ENCODE data around the gene DRICH1. TPM values are rescaled to one million over a fixed set of nuclear protein-coding genes. Genes with fewer than 3 reads are reported as not detected.
"Not testable (repeated sequence)": the region's sequence is repeated elsewhere in the genome, so short reads cannot be mapped to it uniquely, and the experiment has no call there.

Gene DRICH1
- total RNA-seq, 2 experiments from 2014 or later, result 0.36 to 0.62 TPM

GRCh38 chr22:23671387-23671786, 39.3 kb upstream of the DRICH1 start:
- H3K27ac Mint-ChIP-seq; DNase-seq; POLR2A ChIA-PET; H3K9me3 Mint-ChIP-seq; H3K27me3 Mint-ChIP-seq; H3K4me3 Mint-ChIP-seq; intact Hi-C loops (cut with micrococcal nuclease); H3K4me1 Mint-ChIP-seq (ENCODE audit: low read depth); CTCF ChIA-PET; H3K36me3 Mint-ChIP-seq: not testable (repeated sequence)

GRCh38 chr22:23670378-23671295, 38.5 kb upstream of the DRICH1 start:
- ChIA-PET CTCF (no interaction called here), POLR2A (no interaction called here)
- Mint-ChIP-seq H3K4me1 (ENCODE audit: low read depth) (no peaks in the 10 kb centered on the region), H3K36me3 (peaks cover 5% of the 10 kb centered on the region), H3K9me3 (no peaks in the 10 kb centered on the region), H3K27me3 (no peaks in the 10 kb centered on the region), H3K4me3 (no peak overlapping the region), H3K27ac (no peak overlapping the region)
- intact Hi-C loops (cut with micrococcal nuclease), result no loop called here
- DNase-seq, result no peak

- H3K9me3 Mint-ChIP-seq; DNase-seq; H3K4me3 Mint-ChIP-seq; intact Hi-C loops (cut with micrococcal nuclease); H3K27me3 Mint-ChIP-seq; H3K27ac Mint-ChIP-seq; CTCF ChIA-PET; H3K4me1 Mint-ChIP-seq (ENCODE audit: low read depth); POLR2A ChIA-PET: not testable (repeated sequence)
- peaks cover 19% of the 10 kb centered on the region for H3K36me3 Mint-ChIP-seq
Observed at GRCh38 chr22:23660381-23660780, 28.3 kb upstream of the DRICH1 start.

- Mint-ChIP-seq H3K36me3 (peaks cover 9% of the 10 kb centered on the region), H3K4me1 (ENCODE audit: low read depth) (no peaks in the 10 kb centered on the region), H3K9me3 (no peaks in the 10 kb centered on the region), H3K27ac (no peak overlapping the region), H3K4me3 (no peak overlapping the region), H3K27me3 (no peaks in the 10 kb centered on the region)
- CTCF ChIA-PET, result no interaction called here
- no peak for DNase-seq
- intact Hi-C loops (cut with micrococcal nuclease), result no loop called here
- POLR2A ChIA-PET, result no interaction called here
Observed at GRCh38 chr22:23657727-23658126, 25.6 kb upstream of the DRICH1 start.

- POLR2A ChIA-PET, result no interaction called here
- Mint-ChIP-seq H3K9me3 (no peaks in the 10 kb centered on the region), H3K36me3 (peaks cover 6% of the 10 kb centered on the region), H3K4me3 (no peak overlapping the region), H3K4me1 (ENCODE audit: low read depth) (no peaks in the 10 kb centered on the region), H3K27me3 (no peaks in the 10 kb centered on the region), H3K27ac (no peak overlapping the region)
- DNase-seq, result no peak
- CTCF ChIA-PET, result no interaction called here
- intact Hi-C loops (cut with micrococcal nuclease), result no loop called here
Observed at GRCh38 chr22:23655891-23656475, 23.9 kb upstream of the DRICH1 start.

- no peak overlapping the region for H3K27ac Mint-ChIP-seq
- peaks cover 2% of the 10 kb centered on the region for H3K36me3 Mint-ChIP-seq
- POLR2A ChIA-PET, result no interaction called here
- intact Hi-C loops (cut with micrococcal nuclease), result no loop called here
- H3K27me3 Mint-ChIP-seq, result no peaks in the 10 kb centered on the region
- CTCF ChIA-PET, result no interaction called here
- no peak overlapping the region for H3K4me3 Mint-ChIP-seq
- no peaks in the 10 kb centered on the region for H3K9me3 Mint-ChIP-seq
- H3K4me1 Mint-ChIP-seq (ENCODE audit: low read depth), result no peaks in the 10 kb centered on the region
- DNase-seq, result no peak
Observed at GRCh38 chr22:23652711-23653110, 20.6 kb upstream of the DRICH1 start.

GRCh38 chr22:23652286-23652685, 20.2 kb upstream of the DRICH1 start:
- intact Hi-C loops (cut with micrococcal nuclease), result no loop called here
- no peak overlapping the region for H3K4me3 Mint-ChIP-seq
- no peak overlapping the region for H3K27ac Mint-ChIP-seq
- no peaks in the 10 kb centered on the region for H3K9me3 Mint-ChIP-seq
- H3K4me1 Mint-ChIP-seq (ENCODE audit: low read depth), result no peaks in the 10 kb centered on the region
- ChIA-PET POLR2A (no interaction called here), CTCF (no interaction called here)
- DNase-seq, result no peak
- peaks cover 2% of the 10 kb centered on the region for H3K36me3 Mint-ChIP-seq
- H3K27me3 Mint-ChIP-seq, result no peaks in the 10 kb centered on the region

- no peak for DNase-seq
- Mint-ChIP-seq H3K4me1 (ENCODE audit: low read depth) (no peaks in the 10 kb centered on the region), H3K27me3 (no peaks in the 10 kb centered on the region), H3K4me3 (no peak overlapping the region), H3K36me3 (peaks cover 2% of the 10 kb centered on the region), H3K9me3 (no peaks in the 10 kb centered on the region), H3K27ac (no peak overlapping the region)
- POLR2A ChIA-PET, result no interaction called here
- intact Hi-C loops (cut with micrococcal nuclease), result no loop called here
- CTCF ChIA-PET, result no interaction called here
Observed at GRCh38 chr22:23651676-23652075, 19.6 kb upstream of the DRICH1 start.

- intact Hi-C loops (cut with micrococcal nuclease), result no loop called here
- H3K9me3 Mint-ChIP-seq, result no peaks in the 10 kb centered on the region
- H3K27ac Mint-ChIP-seq, result no peak overlapping the region
- no peak overlapping the region for H3K4me3 Mint-ChIP-seq
- ChIA-PET CTCF (no interaction called here), POLR2A (no interaction called here)
- no peaks in the 10 kb centered on the region for H3K4me1 Mint-ChIP-seq (ENCODE audit: low read depth)
- H3K36me3 Mint-ChIP-seq, result peaks cover 2% of the 10 kb centered on the region
- H3K27me3 Mint-ChIP-seq, result no peaks in the 10 kb centered on the region
- DNase-seq, result no peak
Observed at GRCh38 chr22:23649071-23649501, 17.0 kb upstream of the DRICH1 start.

- DNase-seq; H3K27me3 Mint-ChIP-seq; CTCF ChIA-PET; H3K4me1 Mint-ChIP-seq (ENCODE audit: low read depth); H3K4me3 Mint-ChIP-seq; H3K27ac Mint-ChIP-seq; intact Hi-C loops (cut with micrococcal nuclease); H3K36me3 Mint-ChIP-seq; H3K9me3 Mint-ChIP-seq; POLR2A ChIA-PET: not testable (repeated sequence)
Observed at GRCh38 chr22:23646526-23646925, 14.4 kb upstream of the DRICH1 start.

- POLR2A ChIA-PET; H3K36me3 Mint-ChIP-seq; H3K9me3 Mint-ChIP-seq; DNase-seq; intact Hi-C loops (cut with micrococcal nuclease); H3K4me3 Mint-ChIP-seq; H3K4me1 Mint-ChIP-seq (ENCODE audit: low read depth); H3K27me3 Mint-ChIP-seq; H3K27ac Mint-ChIP-seq; CTCF ChIA-PET: not testable (repeated sequence)
Observed at GRCh38 chr22:23640206-23640605, 8.1 kb upstream of the DRICH1 start.

- DNase-seq, result no peak
- H3K4me3 Mint-ChIP-seq, result no peak overlapping the region
- ChIA-PET CTCF (no interaction called here), POLR2A (no interaction called here)
- no peak overlapping the region for H3K27ac Mint-ChIP-seq
- no peaks in the 10 kb centered on the region for H3K9me3 Mint-ChIP-seq
- H3K36me3 Mint-ChIP-seq, result peaks cover 7% of the 10 kb centered on the region
- no peaks in the 10 kb centered on the region for H3K27me3 Mint-ChIP-seq
- intact Hi-C loops (cut with micrococcal nuclease), result no loop called here
- H3K4me1 Mint-ChIP-seq (ENCODE audit: low read depth), result no peaks in the 10 kb centered on the region
Observed at GRCh38 chr22:23639661-23640060, 7.5 kb upstream of the DRICH1 start.

GRCh38 chr22:23638611-23639010, 6.5 kb upstream of the DRICH1 start:
- Mint-ChIP-seq H3K4me3 (no peak overlapping the region), H3K4me1 (ENCODE audit: low read depth) (no peaks in the 10 kb centered on the region), H3K36me3 (peaks cover 7% of the 10 kb centered on the region), H3K27me3 (no peaks in the 10 kb centered on the region), H3K9me3 (no peaks in the 10 kb centered on the region), H3K27ac (no peak overlapping the region)
- ChIA-PET CTCF (no interaction called here), POLR2A (no interaction called here)
- intact Hi-C loops (cut with micrococcal nuclease), result no loop called here
- no peak for DNase-seq

Data from activated CD4-positive, alpha-beta memory T cell treated with anti-CD3 and anti-CD28 coated beads for 36 hours (primary cell).